Activated CD4-positive, alpha-beta T cell treated with anti-CD3 and anti-CD28 coated beads, Interleukin-2, amount 50 U/mL, for 24 hours (primary cell): ENCODE results near the gene PSMB5.

Experiments
- DNase-seq, 2 donors: peaks; one replicate each; pipeline ENCODE4 v3.0.0-alpha.2; 2020; ENCODE audit warnings: low read depth in 1 of 2, low spot score in 1 of 2

The PSMB5 gene

GRCh38 chr14:22976620-22977433 is 57.9 kb downstream of the PSMB5 start:
- DNase-seq = no peak
